GM18519 (cell line): ENCODE results near the gene TRAF4.
"Not testable (repeated sequence)": the region's sequence is repeated elsewhere in the genome, so short reads cannot be mapped to it uniquely, and the experiment has no call there.

ENCODE experiments used
- ATAC-seq: cut with Tn5 transposase; IDR thresholded peaks from one replicate; pipeline ENCODE4 v1.9.1; 2021; ENCODE audit warnings: mild to moderate bottlenecking, moderate library complexity; ENCODE audit not compliant: unreplicated experiment, low FRiP score

TRAF4 gene

DNA sequence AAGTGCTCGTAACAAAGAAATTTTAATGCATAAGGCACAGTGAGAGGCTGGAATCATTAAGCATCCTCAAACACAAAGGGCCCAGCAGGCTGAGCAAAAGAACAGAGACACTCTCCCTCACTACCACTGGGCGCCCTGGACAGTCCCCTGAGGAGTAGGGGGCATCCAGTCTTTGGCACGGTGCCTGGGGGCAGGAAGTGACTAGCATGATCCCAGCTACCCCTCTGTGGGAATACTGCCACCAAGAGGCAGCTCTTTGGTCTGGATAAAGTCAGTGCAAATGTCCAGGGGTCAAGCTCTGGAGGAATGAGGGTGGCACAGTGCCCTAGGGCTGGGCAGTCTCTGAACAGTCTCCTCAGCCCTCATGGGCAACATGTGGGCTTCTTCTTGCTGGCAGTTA lies 29.5 kb upstream of the TRAF4 start:
- no peak for ATAC-seq

DNA sequence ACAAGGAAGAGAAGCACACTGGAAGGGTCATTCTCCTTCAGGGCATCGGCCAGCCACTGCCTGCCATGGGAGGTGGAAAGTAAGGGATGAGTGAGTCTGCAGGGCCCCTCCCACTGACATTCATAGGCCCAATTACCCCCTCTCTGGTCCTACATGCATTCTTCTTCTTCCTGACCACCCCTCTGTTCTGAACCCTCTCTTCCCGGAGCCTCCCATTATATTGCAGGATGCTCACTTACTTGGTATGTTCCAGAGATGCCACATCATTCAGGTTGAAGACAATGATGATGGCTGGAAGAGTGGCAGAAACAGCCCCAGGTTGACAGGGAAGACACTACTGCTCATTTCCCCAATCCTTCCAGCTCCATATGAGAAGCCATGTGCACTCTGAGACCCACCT lies 28.6 kb upstream of the TRAF4 start:
- ATAC-seq, result no peak

DNA sequence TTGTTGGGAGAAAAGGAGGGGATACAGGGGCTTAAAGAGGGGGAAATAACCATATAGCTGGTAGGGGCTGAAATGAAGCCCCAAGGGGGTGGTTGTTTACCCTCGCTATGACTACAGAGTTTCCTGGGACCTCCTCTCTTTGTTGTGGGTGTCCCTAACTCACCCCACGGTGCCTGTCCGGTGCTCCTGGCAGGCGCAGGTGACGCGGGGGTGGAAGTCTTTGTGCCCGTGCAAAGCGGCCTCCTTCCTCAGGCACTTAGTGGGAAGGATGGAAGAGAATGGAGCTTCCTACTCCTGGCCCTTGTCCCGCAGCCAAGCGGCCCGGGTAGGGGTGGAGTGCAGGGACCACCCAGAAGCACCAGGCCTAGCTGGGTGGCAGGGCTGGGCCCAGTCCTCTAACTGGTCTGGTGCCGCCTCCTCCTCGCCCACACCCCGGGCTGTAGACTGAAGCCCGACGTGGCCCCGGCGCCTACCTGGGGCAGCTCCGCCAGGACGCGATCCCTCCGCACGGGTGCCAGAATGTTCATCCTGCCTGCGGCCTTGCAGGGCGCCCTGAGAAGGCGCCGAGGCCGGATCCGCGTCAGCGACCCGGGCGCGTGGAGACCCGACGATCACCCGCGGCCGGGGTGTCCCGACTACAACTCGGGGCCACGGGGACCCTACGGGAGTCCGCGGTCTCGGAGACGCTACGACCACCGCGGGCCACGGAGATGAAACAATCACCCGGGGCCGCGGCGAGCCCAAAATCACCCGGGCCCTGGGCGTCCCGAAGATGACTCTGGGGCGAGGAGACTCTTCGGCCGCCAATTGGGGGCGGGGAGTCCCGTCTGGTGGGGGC lies 26.9 kb upstream of the TRAF4 start:
- no peak for ATAC-seq

DNA sequence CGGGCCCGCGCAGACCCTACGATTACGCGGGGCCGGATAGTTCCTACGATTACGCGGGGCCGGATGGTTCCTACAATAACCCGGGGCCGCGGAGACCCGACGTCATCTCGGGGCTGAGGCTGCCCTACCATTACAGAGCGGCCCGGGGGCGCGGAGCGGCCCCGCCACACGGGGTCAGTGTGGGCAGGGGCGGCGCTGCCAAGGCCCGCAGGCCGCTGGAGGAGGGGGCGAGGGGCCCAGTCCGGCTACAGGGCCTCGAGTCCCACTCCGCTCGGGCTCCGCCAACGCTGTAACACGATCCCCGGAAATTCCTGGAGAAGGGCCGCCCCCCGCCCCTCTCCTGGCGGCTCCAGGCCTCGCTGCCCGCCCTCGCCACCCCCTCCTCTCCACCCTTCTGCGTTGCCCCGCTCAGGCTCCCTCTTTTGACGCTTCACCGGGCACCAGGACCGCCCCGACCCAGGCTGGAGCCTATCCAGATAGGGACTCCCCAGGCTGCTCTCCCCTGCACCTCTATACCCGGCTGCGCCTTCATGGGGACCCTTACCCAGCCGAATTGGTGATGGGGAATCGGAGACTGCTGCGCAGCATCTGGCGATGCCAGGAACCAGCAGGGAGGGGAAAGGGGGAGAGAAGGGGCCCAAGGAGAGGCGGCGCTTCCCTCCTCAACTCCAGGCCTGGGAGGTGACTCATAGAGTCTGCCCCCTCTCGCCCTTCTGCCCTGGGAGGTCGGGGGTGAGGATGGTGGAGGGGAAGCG lies 26.1 kb upstream of the TRAF4 start, which contains the start of gene RAB34:
Gene RAB34 (minus strand): TSS at position 291 of the 755 bp plus-strand sequence. CDS start 602 bp downstream, outside the sequence.
- ATAC-seq, result no peak

DNA sequence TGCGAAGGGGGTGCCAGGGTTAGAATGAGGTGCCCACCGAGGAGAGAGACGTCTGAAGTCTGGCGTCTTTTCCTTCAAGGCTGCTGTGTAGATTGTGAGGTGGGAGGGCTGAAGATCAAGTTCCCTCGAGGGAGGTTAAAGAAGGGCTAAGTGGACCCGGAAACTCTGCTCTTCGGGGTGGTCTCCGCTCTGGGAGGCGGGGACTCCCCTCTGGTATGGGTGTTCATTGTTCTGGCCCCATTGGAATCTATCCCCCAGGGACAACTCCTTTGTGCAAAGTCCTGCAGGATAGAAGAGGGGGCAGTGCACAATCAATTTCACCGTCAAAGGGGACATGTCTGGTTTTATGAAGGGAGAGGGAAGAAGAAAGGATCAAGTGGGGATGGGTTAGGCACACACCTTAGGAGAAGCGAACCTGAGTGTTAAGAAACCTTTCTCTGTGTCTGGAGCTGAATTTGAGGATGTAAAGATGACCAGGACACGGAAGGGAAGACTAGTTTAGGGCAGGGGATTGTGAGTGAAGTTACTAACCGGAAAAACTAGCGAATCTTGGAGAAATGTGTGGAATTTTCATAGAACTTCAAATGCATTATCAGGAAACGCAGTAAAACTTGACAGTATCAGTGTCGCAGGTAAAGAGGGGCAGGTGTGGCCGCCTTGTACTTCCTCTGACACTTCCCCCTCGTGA lies 25.3 kb upstream of the TRAF4 start:
- ATAC-seq, result no peak

GRCh38 chr17:28719021-28719433 lies 24.8 kb upstream of the TRAF4 start:
- ATAC-seq, result no peak

DNA sequence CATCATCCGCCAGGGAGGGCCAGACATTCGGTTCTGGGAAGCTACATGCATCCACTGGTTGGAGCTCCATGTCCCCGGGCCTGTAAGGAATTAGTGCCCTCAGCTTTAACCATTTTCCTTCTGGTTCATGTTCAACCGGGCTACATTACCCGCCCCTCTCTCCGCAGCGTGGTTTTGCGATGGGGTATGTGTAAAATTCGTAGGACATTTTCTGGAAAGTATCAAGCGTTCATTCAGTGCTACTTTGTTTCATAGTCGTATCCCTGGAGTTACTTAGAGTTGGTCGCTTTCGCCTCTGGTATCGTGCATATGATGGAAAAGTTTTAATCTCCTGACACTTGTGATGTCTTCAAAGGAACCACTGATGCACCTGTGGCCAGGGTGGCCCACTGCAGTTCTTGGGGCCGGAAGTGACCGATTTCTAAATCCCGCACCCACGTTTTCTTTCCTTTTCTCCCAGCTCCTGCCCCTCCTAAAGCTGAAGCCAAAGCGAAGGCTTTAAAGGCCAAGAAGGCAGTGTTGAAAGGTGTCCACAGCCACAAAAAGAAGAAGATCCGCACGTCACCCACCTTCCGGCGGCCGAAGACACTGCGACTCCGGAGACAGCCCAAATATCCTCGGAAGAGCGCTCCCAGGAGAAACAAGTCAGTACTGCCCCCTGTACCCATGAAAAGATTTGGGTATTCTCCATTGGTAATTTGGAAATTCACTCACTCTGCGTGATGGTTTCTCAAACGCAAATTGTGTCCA lies 23.4 kb upstream of the TRAF4 start:
- no peak for ATAC-seq

- ATAC-seq, result not testable (repeated sequence)
These were observed 22.8 kb upstream of the TRAF4 start for GRCh38 chr17:28720997-28721329.

DNA sequence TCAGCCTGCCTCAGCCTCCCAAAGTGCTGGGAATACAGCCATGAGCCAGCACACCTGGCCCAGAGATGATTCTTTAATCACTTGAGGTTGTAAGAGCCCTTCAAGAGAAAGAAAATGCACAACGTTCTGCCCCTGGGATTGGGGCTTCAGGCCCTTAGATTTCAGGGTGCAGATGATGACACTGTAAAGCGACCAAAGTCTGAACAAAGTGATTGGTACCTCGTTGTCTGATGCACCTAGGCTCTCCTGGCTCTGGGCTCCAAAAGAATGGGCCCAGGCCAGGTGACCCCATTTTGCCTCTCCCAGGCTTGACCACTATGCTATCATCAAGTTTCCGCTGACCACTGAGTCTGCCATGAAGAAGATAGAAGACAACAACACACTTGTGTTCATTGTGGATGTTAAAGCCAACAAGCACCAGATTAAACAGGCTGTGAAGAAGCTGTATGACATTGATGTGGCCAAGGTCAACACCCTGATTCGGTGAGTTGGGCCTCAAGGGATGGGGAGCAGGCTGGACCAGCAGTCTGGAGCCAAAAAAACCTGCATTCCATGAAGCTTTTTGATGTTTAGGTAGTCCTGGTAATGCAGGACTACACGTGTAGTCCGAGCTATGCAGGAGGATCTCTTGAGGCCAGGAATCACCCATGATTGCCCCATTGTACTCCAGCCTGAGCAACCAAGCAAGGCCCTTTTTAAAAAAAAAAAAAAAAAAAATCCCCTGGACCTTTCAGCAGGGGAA lies 21.2 kb upstream of the TRAF4 start:
- no peak for ATAC-seq

GRCh38 chr17:28723159-28723835 lies 20.5 kb upstream of the TRAF4 start:
- no peak for ATAC-seq

- not testable (repeated sequence) for ATAC-seq
These were observed 19.8 kb upstream of the TRAF4 start for GRCh38 chr17:28723836-28724499.

- no peak for ATAC-seq
These were observed 19.2 kb upstream of the TRAF4 start for GRCh38 chr17:28724500-28725165.

- ATAC-seq, result no peak
These were observed 18.6 kb upstream of the TRAF4 start for GRCh38 chr17:28725166-28725659.

DNA sequence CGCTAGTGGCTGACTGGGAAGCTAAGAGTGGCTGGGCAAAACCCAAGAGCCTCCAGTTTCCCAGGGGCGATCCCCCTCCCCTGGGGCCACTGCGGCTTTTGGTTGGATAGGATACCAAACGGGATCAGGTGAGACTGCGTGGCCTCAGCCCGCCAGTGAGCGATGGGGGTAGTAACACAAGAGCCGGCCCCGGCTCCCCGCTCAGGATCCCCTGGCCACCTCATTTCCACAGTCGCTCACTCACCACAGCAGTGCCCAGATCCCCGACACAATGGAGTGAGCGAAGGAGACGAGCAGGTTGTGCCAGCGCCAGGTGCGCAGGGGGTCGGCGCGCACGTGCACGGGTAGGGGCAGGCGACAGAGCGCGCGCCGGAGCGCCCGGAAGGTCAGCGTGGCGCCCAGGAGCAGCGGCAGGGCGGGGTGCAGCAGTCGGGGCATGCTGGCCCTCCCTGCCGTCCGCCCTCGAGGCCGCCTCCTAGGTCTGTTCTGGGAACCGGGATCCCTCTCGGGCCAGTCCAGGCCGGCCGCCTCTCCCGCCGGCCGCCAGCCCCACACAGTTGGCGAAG lies 18.1 kb upstream of the TRAF4 start:
- ATAC-seq, result no peak

DNA sequence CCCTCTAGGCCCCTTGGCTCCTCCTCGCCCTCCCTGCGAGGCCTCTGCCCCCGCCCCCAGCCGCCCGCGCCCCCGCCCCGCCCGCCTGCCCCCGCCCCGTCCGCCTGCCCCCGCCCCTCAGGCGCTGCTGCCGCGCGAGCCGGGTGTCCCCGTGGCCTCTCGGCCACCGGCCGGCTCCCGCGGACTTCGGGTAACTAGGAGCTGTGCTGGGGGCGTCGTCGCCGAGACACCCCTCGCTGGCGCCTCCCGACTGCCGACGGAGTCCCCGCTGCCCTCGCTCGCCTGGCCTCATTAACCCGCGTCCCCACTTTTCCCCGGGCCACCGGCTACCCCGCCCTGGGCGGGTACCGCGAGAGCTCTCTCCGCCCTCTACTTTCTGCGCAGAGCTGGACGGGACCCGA lies 17.6 kb upstream of the TRAF4 start, which contains the start of gene TLCD1:
Gene TLCD1 (minus strand): TSS at position 8 of the 401 bp plus-strand sequence. CDS start 136 bp downstream, outside the sequence.
- no peak for ATAC-seq

GRCh38 chr17:28726627-28727491 lies 17.0 kb upstream of the TRAF4 start:
- ATAC-seq, result peak; percentile 25
